ENCODE measurements around the gene C8A.
A peak's percentile ranks its signal among the peaks of the same experiment; 100 is the strongest.

DNA sequence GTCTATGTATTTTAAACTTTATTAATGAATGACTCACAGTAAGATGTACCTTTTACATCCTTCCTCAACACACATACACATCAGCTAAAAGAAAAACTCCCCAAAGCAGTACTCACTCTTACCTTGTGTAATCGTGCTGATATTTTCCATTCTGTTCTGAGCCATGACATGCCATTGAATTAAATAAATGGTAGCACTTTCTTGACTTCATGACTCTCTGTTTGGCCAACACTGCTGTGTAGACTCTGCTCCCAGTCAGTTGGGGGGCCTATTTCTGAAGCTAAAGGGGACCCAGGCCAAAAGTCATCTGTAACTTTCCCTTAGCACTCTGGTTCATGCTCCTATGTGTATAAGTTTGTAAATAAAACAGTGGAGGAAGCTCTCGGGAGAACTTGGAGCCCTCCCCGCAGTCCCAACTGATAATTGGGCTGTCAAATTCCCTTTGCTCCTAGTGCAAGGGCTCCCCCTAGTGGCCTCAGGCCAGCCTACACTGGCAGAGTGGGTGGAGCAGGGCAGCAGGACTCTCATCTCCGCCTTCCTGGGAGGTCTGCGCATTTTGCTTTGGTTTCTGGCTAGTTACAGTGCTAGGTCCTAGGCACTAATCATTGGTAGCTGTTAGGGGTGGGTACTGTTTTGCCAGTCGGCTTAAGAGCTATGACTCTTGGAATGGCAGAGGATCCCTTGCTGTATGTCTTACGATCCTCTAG, 33.7 kb upstream of the C8A start:
- TF ChIP-seq CTCF (IDR thresholded peaks at IDR 0.05; ENCODE audit: insufficient read depth, low read length) (peak; percentile 97), POLR2AphosphoS5 (IDR thresholded peaks at IDR 0.05; ENCODE audit: low read depth) (no peak), SPI1 (IDR thresholded peaks at IDR 0.05; ENCODE audit: borderline replicate concordance, low read depth) (no peak)
- TF ChIP-seq, protein P1, sequence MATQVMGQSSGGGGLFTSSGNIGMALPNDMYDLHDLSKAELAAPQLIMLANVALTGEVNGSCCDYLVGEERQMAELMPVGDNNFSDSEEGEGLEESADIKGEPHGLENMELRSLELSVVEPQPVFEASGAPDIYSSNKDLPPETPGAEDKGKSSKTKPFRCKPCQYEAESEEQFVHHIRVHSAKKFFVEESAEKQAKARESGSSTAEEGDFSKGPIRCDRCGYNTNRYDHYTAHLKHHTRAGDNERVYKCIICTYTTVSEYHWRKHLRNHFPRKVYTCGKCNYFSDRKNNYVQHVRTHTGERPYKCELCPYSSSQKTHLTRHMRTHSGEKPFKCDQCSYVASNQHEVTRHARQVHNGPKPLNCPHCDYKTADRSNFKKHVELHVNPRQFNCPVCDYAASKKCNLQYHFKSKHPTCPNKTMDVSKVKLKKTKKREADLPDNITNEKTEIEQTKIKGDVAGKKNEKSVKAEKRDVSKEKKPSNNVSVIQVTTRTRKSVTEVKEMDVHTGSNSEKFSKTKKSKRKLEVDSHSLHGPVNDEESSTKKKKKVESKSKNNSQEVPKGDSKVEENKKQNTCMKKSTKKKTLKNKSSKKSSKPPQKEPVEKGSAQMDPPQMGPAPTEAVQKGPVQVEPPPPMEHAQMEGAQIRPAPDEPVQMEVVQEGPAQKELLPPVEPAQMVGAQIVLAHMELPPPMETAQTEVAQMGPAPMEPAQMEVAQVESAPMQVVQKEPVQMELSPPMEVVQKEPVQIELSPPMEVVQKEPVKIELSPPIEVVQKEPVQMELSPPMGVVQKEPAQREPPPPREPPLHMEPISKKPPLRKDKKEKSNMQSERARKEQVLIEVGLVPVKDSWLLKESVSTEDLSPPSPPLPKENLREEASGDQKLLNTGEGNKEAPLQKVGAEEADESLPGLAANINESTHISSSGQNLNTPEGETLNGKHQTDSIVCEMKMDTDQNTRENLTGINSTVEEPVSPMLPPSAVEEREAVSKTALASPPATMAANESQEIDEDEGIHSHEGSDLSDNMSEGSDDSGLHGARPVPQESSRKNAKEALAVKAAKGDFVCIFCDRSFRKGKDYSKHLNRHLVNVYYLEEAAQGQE (IDR thresholded peaks at IDR 0.05; ENCODE audit: insufficient replicate concordance, low read depth) = no peak
